SK-N-SH (cell line): ENCODE measurements around the gene PCDHGA1. TPM values are rescaled to one million over a fixed set of nuclear protein-coding genes. Genes with fewer than 3 reads are reported as not detected.

Experiments
- CTCF ChIA-PET: fragments of 300-600, 350-600 bp; formaldehyde crosslinking; extraction: SDS; loops from one replicate; lab custom pipeline; 2021; lab: Yijun Ruan, JAX
- POLR2A ChIA-PET: fragments of 350-600 bp; sonication (Branson Sonifier 250); formaldehyde crosslinking; extraction: SDS; loops from one replicate; lab custom pipeline; 2020; ENCODE audit warnings: antibody characterized with exemption, inconsistent platforms; lab: Yijun Ruan, JAX
- DNase-seq: peaks from one replicate; pipeline ENCODE4 v3.0.0; 2012
- H2AFZ ChIP-seq: fragments of 200-600 bp; sonication (generic); 2 replicates; pipeline ENCODE4 v1.8.1; 2016; ENCODE audit warnings: antibody characterized with exemption, mild to moderate bottlenecking, low read depth
- H3F3A ChIP-seq: fragments of 200-600 bp; sonication (generic); replicated peaks from 2 replicates; pipeline ENCODE3; 2016; ENCODE audit warnings: antibody characterized with exemption, mild to moderate bottlenecking; ENCODE audit not compliant: insufficient read depth
- H3K27ac ChIP-seq, 2 experiments: fragments of 200-500 bp in 1 of 2; fragments of 200-600 bp in 1 of 2; sonication (Bioruptor generic) in 1 of 2; sonication (generic), shearing (Covaris generic) in 1 of 2; 2 replicates each; pipeline versions ENCODE4 v1.5.1 to v1.6.1; 2014 to 2016; ENCODE audit warnings: low read depth in 2 of 2, inconsistent platforms in 1 of 2, low read length in 1 of 2, mild to moderate bottlenecking in 1 of 2, mixed read lengths in 1 of 2
- H3K27me3 ChIP-seq: fragments of 200-600 bp; sonication (generic), shearing (Covaris generic); 2 replicates; pipeline ENCODE4 v1.6.1; 2016; ENCODE audit warnings: mixed run types; ENCODE audit not compliant: insufficient read depth
- H3K36me3 ChIP-seq, 2 experiments: fragments of 200-500 bp in 1 of 2; fragments of 200-600 bp in 1 of 2; sonication (Bioruptor generic) in 1 of 2; sonication (generic) in 1 of 2; replicated peaks in 1 of 2; 2 replicates each; pipeline versions ENCODE3 to v1.5.1; 2014 to 2016; ENCODE audit warnings: low read length in 1 of 2, mild to moderate bottlenecking in 1 of 2; ENCODE audit not compliant: insufficient read depth in 2 of 2, control insufficient read depth in 1 of 2
- H3K4me1 ChIP-seq, 2 experiments: fragments of 200-500 bp in 1 of 2; fragments of 200-600 bp in 1 of 2; sonication (Bioruptor generic) in 1 of 2; sonication (generic), shearing (Covaris generic) in 1 of 2; 2 replicates each; pipeline versions ENCODE4 v1.5.1 to v1.6.1; 2014 to 2016; ENCODE audit warnings: low read depth in 1 of 2, low read length in 1 of 2, mixed run types in 1 of 2; ENCODE audit not compliant: insufficient read depth in 2 of 2, control insufficient read depth in 1 of 2
- H3K4me2 ChIP-seq: fragments of 200-600 bp; sonication (generic), shearing (Covaris generic); 2 replicates; pipeline ENCODE4 v1.6.1; 2017; ENCODE audit warnings: mixed run types
- H3K4me3 ChIP-seq, 2 experiments: fragments of 200-500 bp in 1 of 2; fragments of 200-600 bp in 1 of 2; sonication (Bioruptor generic) in 1 of 2; sonication (generic), shearing (Covaris generic) in 1 of 2; 2 replicates each; pipeline versions ENCODE4 v1.5.1 to v1.8.1; 2014 to 2016; ENCODE audit warnings: low read depth in 2 of 2, inconsistent platforms in 1 of 2, low read length in 1 of 2, mild to moderate bottlenecking in 1 of 2, mixed read lengths in 1 of 2, moderate library complexity in 1 of 2
- H3K79me2 ChIP-seq: fragments of 200-600 bp; sonication (generic); 2 replicates; pipeline ENCODE4 v1.8.1; 2017; ENCODE audit warnings: mild to moderate bottlenecking; ENCODE audit not compliant: insufficient read depth
- H3K9ac ChIP-seq: fragments of 200-600 bp; sonication (generic); 2 replicates; pipeline ENCODE4 v1.6.1; 2017; ENCODE audit warnings: mixed run types
- H3K9me2 ChIP-seq: fragments of 200-600 bp; sonication (generic); 2 replicates; pipeline ENCODE4 v1.6.1; 2017; ENCODE audit warnings: mixed run types
- H3K9me3 ChIP-seq: fragments of 200-600 bp; sonication (generic); 2 replicates; pipeline ENCODE4 v1.6.1; 2017; ENCODE audit warnings: mixed run types, mild to moderate bottlenecking, moderate library complexity
- H4K20me1 ChIP-seq: fragments of 200-600 bp; sonication (generic); 2 replicates; pipeline ENCODE4 v1.6.1; 2017; ENCODE audit warnings: mild to moderate bottlenecking, mixed run types; ENCODE audit not compliant: insufficient read depth
- CTCF ChIP-seq: fragments of 200-600 bp; sonication (generic); IDR thresholded peaks from 2 replicates; pipeline ENCODE4 v1.6.1; 2017; ENCODE audit warnings: antibody characterized with exemption, mild to moderate bottlenecking, moderate library complexity
- ELF1 ChIP-seq: IDR thresholded peaks from 2 replicates; pipeline ENCODE4 v1.4.0; 2012
- EP300 ChIP-seq, 2 experiments: IDR thresholded peaks; 2 replicates each; pipeline versions ENCODE4 v1.4.0 to v1.6.1; 2012; ENCODE audit warnings: borderline replicate concordance in 1 of 2, low read depth in 1 of 2, low read length in 1 of 2
- EZH2phosphoT487 ChIP-seq: fragments of 200-600 bp; sonication (generic); IDR thresholded peaks from 2 replicates; pipeline ENCODE4 v1.6.1; 2017; ENCODE audit warnings: low read depth, mixed run types, mild to moderate bottlenecking, antibody characterized with exemption, moderate library complexity, borderline replicate concordance
- FOSL2 ChIP-seq: IDR thresholded peaks from 2 replicates; pipeline ENCODE4 v1.4.0; 2012; ENCODE audit warnings: low read depth, mild to moderate bottlenecking, moderate library complexity, borderline replicate concordance
- FOXJ3 ChIP-seq: sonication (generic); formaldehyde crosslinking; IDR thresholded peaks from 2 replicates; pipeline ENCODE4 v1.5.1; 2020; ENCODE audit warnings: mild to moderate bottlenecking, missing genetic modification reagents
- FOXM1 ChIP-seq: IDR thresholded peaks from 2 replicates; pipeline ENCODE4 v1.4.0; 2012; ENCODE audit warnings: low read depth, mild to moderate bottlenecking
- GATA2 ChIP-seq: sonication (generic); formaldehyde crosslinking; IDR thresholded peaks from 2 replicates; pipeline ENCODE4 v1.5.0; 2020; ENCODE audit warnings: mild to moderate bottlenecking, missing genetic modification reagents
- MAX ChIP-seq: IDR thresholded peaks from 2 replicates; pipeline ENCODE4 v1.4.0; 2012; ENCODE audit warnings: low read depth
- MEF2A ChIP-seq: IDR thresholded peaks from 2 replicates; pipeline ENCODE4 v1.4.0; 2012; ENCODE audit warnings: low read depth, borderline replicate concordance
- MXI1 ChIP-seq: IDR thresholded peaks from 2 replicates; pipeline ENCODE4 v1.6.1; 2012; ENCODE audit warnings: mild to moderate bottlenecking, low read depth, low read length, improper control_type of control experiment
- NFIC ChIP-seq: IDR thresholded peaks from 2 replicates; pipeline ENCODE4 v1.4.0; 2012; ENCODE audit warnings: borderline replicate concordance
- POLR2AphosphoS5 ChIP-seq: IDR thresholded peaks from 2 replicates; pipeline ENCODE4 v1.6.1; 2012; ENCODE audit warnings: low read depth, low read length
- REST ChIP-seq: IDR thresholded peaks from 2 replicates; pipeline ENCODE4 v1.6.1; 2012; ENCODE audit warnings: mild to moderate bottlenecking, low read depth, low read length, moderate library complexity
- RFX5 ChIP-seq: IDR thresholded peaks from 2 replicates; pipeline ENCODE4 v1.6.1; 2012; ENCODE audit warnings: mild to moderate bottlenecking, improper control_type of control experiment, low read length
- RXRA ChIP-seq: IDR thresholded peaks from 2 replicates; pipeline ENCODE4 v1.4.0; 2012; ENCODE audit warnings: low read depth, mild to moderate bottlenecking, borderline replicate concordance
- SIN3A ChIP-seq: IDR thresholded peaks from 2 replicates; pipeline ENCODE4 v1.6.1; 2012; ENCODE audit warnings: low read depth, mild to moderate bottlenecking, low read length, moderate library complexity, borderline replicate concordance
- SMC3 ChIP-seq: IDR thresholded peaks from 2 replicates; pipeline ENCODE4 v1.6.1; 2012; ENCODE audit warnings: low read depth, low read length, improper control_type of control experiment
- TAF1 ChIP-seq: IDR thresholded peaks from 2 replicates; pipeline ENCODE4 v1.6.1; 2012; ENCODE audit warnings: low read depth, mild to moderate bottlenecking, low read length, moderate library complexity, borderline replicate concordance
- YY1 ChIP-seq: IDR thresholded peaks from 2 replicates; pipeline ENCODE4 v1.4.0; 2012; ENCODE audit warnings: low read depth, mild to moderate bottlenecking
- WGBS: methylation state at CpG from one replicate; pipeline ENCODE4 v1.1.6; 2017; ENCODE audit warnings: low lambda C conversion rate; 5-methylcytosine and 5-hydroxymethylcytosine counted together
- polyA plus RNA-seq, 3 experiments: library from polyadenylated mRNA; depleted of rRNA; stranded (reverse); fragments of >200 nt; gene quantifications; 2 replicates each; pipeline ENCODE4 v1.2.3, GENCODE V29; 2012
- TF ChIP-seq, protein P1 (sequence below): IDR thresholded peaks from 2 replicates; pipeline ENCODE4; 2012

PCDHGA1 gene
- polyA plus RNA-seq, 1 of the 3 experiments (the other 2 are of a cell fraction): 1.2 TPM

GRCh38 chr5:141517880-141518617 lies 187.7 kb downstream of the PCDHGA1 start (continued):
- no peak for TF ChIP-seq RXRA
- TF ChIP-seq, protein P1, sequence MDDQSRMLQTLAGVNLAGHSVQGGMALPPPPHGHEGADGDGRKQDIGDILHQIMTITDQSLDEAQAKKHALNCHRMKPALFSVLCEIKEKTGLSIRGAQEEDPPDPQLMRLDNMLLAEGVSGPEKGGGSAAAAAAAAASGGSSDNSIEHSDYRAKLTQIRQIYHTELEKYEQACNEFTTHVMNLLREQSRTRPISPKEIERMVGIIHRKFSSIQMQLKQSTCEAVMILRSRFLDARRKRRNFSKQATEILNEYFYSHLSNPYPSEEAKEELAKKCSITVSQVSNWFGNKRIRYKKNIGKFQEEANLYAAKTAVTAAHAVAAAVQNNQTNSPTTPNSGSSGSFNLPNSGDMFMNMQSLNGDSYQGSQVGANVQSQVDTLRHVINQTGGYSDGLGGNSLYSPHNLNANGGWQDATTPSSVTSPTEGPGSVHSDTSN: no peak
- TF ChIP-seq MEF2A: no peak
- no peak for TF ChIP-seq REST

GRCh38 chr5:141518618-141519015 lies 188.3 kb downstream of the PCDHGA1 start:
- 100% methylated on average over 1 of the region's 1 CpG for WGBS
- H3K9me2 ChIP-seq: no peaks in the 10 kb centered on the region
- H2AFZ ChIP-seq: no peak overlapping the region
- peaks cover 28 to 31% of the 10 kb centered on the region in 2 experiments for H3K36me3 ChIP-seq
- no peak for DNase-seq
- TF ChIP-seq SMC3 (no peak), EZH2phosphoT487 (no peak), FOXJ3 (CRISPR knock-in tag) (no peak), RFX5 (no peak), GATA2 (CRISPR knock-in tag) (no peak), POLR2AphosphoS5 (no peak), MXI1 (no peak), RXRA (no peak), YY1 (no peak), FOXM1 (no peak), ELF1 (no peak), NFIC (no peak), FOSL2 (no peak), TAF1 (no peak), CTCF (no peak), MAX (no peak), SIN3A (no peak), EP300 (IDR thresholded peaks at IDR 0.05; ENCODE audit: borderline replicate concordance in 1 of 2, low read depth in 1 of 2, low read length in 1 of 2) (no peak), MEF2A (no peak)
- TF ChIP-seq, protein P1: no peak
- H3K9me3 ChIP-seq: no peaks in the 10 kb centered on the region
- CTCF ChIA-PET: interaction anchor here (1.2 to 10.1 kb wide), 8 partner anchors 10 to 198 kb away, joined by 3 to 113 read pairs (median 4); partner anchors contain the start of genes PCDHGA10, PCDHGB7, PCDHGC3 and TAF7
- no peak overlapping the region for H3K9ac ChIP-seq
- peaks cover 54% of the 10 kb centered on the region for H3F3A ChIP-seq
- H3K4me2 ChIP-seq: 0 out of 2 replicates have a peak overlapping the region, but pooled peaks have one; percentile 22
- H3K27me3 ChIP-seq: no peaks in the 10 kb centered on the region
- no peak overlapping the region for H3K4me3 ChIP-seq
- POLR2A ChIA-PET: interaction anchor here (0.6 to 1.5 kb wide), 2 partner anchors 10 to 11 kb away, joined by 3 to 13 read pairs; no protein-coding TSS in a partner anchor
- peaks cover 53 to 77% of the 10 kb centered on the region in 2 experiments for H3K4me1 ChIP-seq
- H4K20me1 ChIP-seq: no peaks in the 10 kb centered on the region
- H3K79me2 ChIP-seq: peaks cover 14% of the 10 kb centered on the region
- peak overlapping the region; percentile 99 to 100 for H3K27ac ChIP-seq
